ENCODE data around the gene PCDHB14. TPM values are rescaled to one million over a fixed set of nuclear protein-coding genes. Genes with fewer than 3 reads are reported as not detected.
"Not testable (repeated sequence)": the region's sequence is repeated elsewhere in the genome, so short reads cannot be mapped to it uniquely, and the experiment has no call there.

The PCDHB14 gene
- total and polyA plus RNA-seq, 2 of the 4 experiments (the other 2 are of a cell fraction) = 0.18 to 0.36 TPM

- H3K18ac ChIP-seq (ENCODE audit: low read depth, low read length); H3K4me3 ChIP-seq (ENCODE audit: insufficient read depth, low read depth, low read length); in situ Hi-C loops (cut with MboI; ENCODE audit: low sequenced_read_pairs); CTCF ChIA-PET; H3K4me1 ChIP-seq (ENCODE audit: control insufficient read depth, insufficient read depth, low read length); H3K14ac ChIP-seq (replicated peaks; ENCODE audit: low read depth, low read length); DNase-seq; H2AFZ ChIP-seq (replicated peaks; ENCODE audit: low read length, poor library complexity); H4K5ac ChIP-seq (ENCODE audit: low read depth, low read length); H2AK9ac ChIP-seq (replicated peaks; ENCODE audit: low read depth, low read length, poor library complexity); dilution Hi-C loops (cut with HindIII; ENCODE audit: low sequenced_read_pairs, unreplicated experiment); H3K27ac ChIP-seq (ENCODE audit: insufficient read depth, low read length); H3K23ac ChIP-seq (ENCODE audit: low read depth, low read length); H2AK5ac ChIP-seq (ENCODE audit: low read depth, low read length); BruUV-seq (replicated peaks); H2BK15ac ChIP-seq (ENCODE audit: low read depth, low read length); H3K9ac ChIP-seq (ENCODE audit: low read depth, low read length); H4K91ac ChIP-seq (ENCODE audit: insufficient read depth, low read depth, low read length); H2BK5ac ChIP-seq (ENCODE audit: low read depth, low read length, poor library complexity, severe bottlenecking); H3K4me2 ChIP-seq (ENCODE audit: low read depth, low read length); H3K27me3 ChIP-seq (ENCODE audit: control insufficient read depth, insufficient read depth, low read length); H3K36me3 ChIP-seq (ENCODE audit: control insufficient read depth, insufficient read depth, low read length); ATAC-seq (ENCODE audit: low read depth); H3K9me1 ChIP-seq (ENCODE audit: insufficient read depth, low read length); H4K20me1 ChIP-seq (ENCODE audit: insufficient read depth, low read length); H3K79me1 ChIP-seq (ENCODE audit: low read depth in 1 of 2, low read length in 2 of 2); H3K56ac ChIP-seq (ENCODE audit: extremely low read depth, insufficient read depth, low read length); H3K4ac ChIP-seq (ENCODE audit: low read depth, low read length); H4K8ac ChIP-seq (ENCODE audit: low read depth in 2 of 2, low read length in 2 of 2); H2BK120ac ChIP-seq (ENCODE audit: low read depth, low read length); intact Hi-C loops (cut with micrococcal nuclease); H2BK20ac ChIP-seq (ENCODE audit: low read depth, low read length); POLR2A ChIA-PET (ENCODE audit: unreplicated experiment): not testable (repeated sequence)
- peaks cover 20% of the 10 kb centered on the region; the same call in 1 of the 2 replicates for H3K9me3 ChIP-seq (ENCODE audit: control insufficient read depth, insufficient read depth, low read length)
- 33% methylated on average over 14 of the region's 40 CpGs; no CpG with 5 or more reads in 1 of the 2 experiments for WGBS, 2 experiments (ENCODE audit: extremely low coverage in 2 of 2, insufficient read length in 1 of 2)
Measured at GRCh38 chr5:141215504-141215903, 7.6 kb upstream of the PCDHB14 start.

- H3K27ac ChIP-seq (ENCODE audit: insufficient read depth, low read length); H2BK20ac ChIP-seq (ENCODE audit: low read depth, low read length); intact Hi-C loops (cut with micrococcal nuclease); CTCF ChIA-PET; ATAC-seq (ENCODE audit: low read depth); H3K23ac ChIP-seq (ENCODE audit: low read depth, low read length); H3K79me1 ChIP-seq (ENCODE audit: low read depth in 1 of 2, low read length in 2 of 2); H3K4me1 ChIP-seq (ENCODE audit: control insufficient read depth, insufficient read depth, low read length); BruUV-seq (replicated peaks); H3K27me3 ChIP-seq (ENCODE audit: control insufficient read depth, insufficient read depth, low read length); DNase-seq; H3K14ac ChIP-seq (replicated peaks; ENCODE audit: low read depth, low read length); H4K91ac ChIP-seq (ENCODE audit: insufficient read depth, low read depth, low read length); H2BK5ac ChIP-seq (ENCODE audit: low read depth, low read length, poor library complexity, severe bottlenecking); H3K9ac ChIP-seq (ENCODE audit: low read depth, low read length); in situ Hi-C loops (cut with MboI; ENCODE audit: low sequenced_read_pairs); dilution Hi-C loops (cut with HindIII; ENCODE audit: low sequenced_read_pairs, unreplicated experiment); H4K20me1 ChIP-seq (ENCODE audit: insufficient read depth, low read length); H2AK5ac ChIP-seq (ENCODE audit: low read depth, low read length); H2AK9ac ChIP-seq (replicated peaks; ENCODE audit: low read depth, low read length, poor library complexity); H2BK120ac ChIP-seq (ENCODE audit: low read depth, low read length); H4K5ac ChIP-seq (ENCODE audit: low read depth, low read length); H2AFZ ChIP-seq (replicated peaks; ENCODE audit: low read length, poor library complexity); H4K8ac ChIP-seq (ENCODE audit: low read depth in 2 of 2, low read length in 2 of 2); H3K56ac ChIP-seq (ENCODE audit: extremely low read depth, insufficient read depth, low read length); H3K36me3 ChIP-seq (ENCODE audit: control insufficient read depth, insufficient read depth, low read length); H2BK15ac ChIP-seq (ENCODE audit: low read depth, low read length); H3K4ac ChIP-seq (ENCODE audit: low read depth, low read length); POLR2A ChIA-PET (ENCODE audit: unreplicated experiment); H3K18ac ChIP-seq (ENCODE audit: low read depth, low read length); H3K4me3 ChIP-seq (ENCODE audit: insufficient read depth, low read depth, low read length); H3K9me1 ChIP-seq (ENCODE audit: insufficient read depth, low read length); H3K4me2 ChIP-seq (ENCODE audit: low read depth, low read length): not testable (repeated sequence)
- WGBS, 2 experiments (ENCODE audit: extremely low coverage in 2 of 2, insufficient read length in 1 of 2) = no CpG with 5 or more reads among the region's 26 CpGs
- peaks cover 18% of the 10 kb centered on the region; the same call in 1 of the 2 replicates for H3K9me3 ChIP-seq (ENCODE audit: control insufficient read depth, insufficient read depth, low read length)
Measured at GRCh38 chr5:141216035-141216434, 7.1 kb upstream of the PCDHB14 start.

Data from IMR-90 (cell line).